BJ (cell line): ENCODE data around the gene SLC43A1. TPM values are rescaled to one million over a fixed set of nuclear protein-coding genes. Genes with fewer than 3 reads are reported as not detected.
"Not testable (repeated sequence)": the region's sequence is repeated elsewhere in the genome, so short reads cannot be mapped to it uniquely, and the experiment has no call there.

Source experiments
- CTCF ChIA-PET: fragments of 350-600 bp; formaldehyde crosslinking; extraction: SDS; loops from one replicate; lab custom pipeline; 2021; ENCODE audit warnings: antibody characterized with exemption, inconsistent platforms; lab: Yijun Ruan, JAX
- POLR2A ChIA-PET: fragments of 300-600 bp; sonication (Branson Sonifier 250); formaldehyde crosslinking; extraction: SDS; loops from one replicate; lab custom pipeline; 2021; ENCODE audit warnings: antibody characterized with exemption; lab: Charles Lee
- DNase-seq: peaks from one replicate; pipeline ENCODE4 v3.0.0-alpha.2; 2011; ENCODE audit warnings: low read depth
- H3K27me3 ChIP-seq: 2 replicates; pipeline ENCODE4 v1.6.0; 2011; ENCODE audit warnings: low read length; ENCODE audit not compliant: control insufficient read depth, insufficient read depth
- H3K36me3 ChIP-seq: 2 replicates; pipeline ENCODE4 v1.5.1; 2011; ENCODE audit warnings: low read length; ENCODE audit not compliant: control insufficient read depth, insufficient read depth
- H3K4me3 ChIP-seq: 2 replicates; pipeline ENCODE4 v1.5.1; 2011; ENCODE audit warnings: low read depth, mild to moderate bottlenecking, control low read depth, low read length
- CTCF ChIP-seq: IDR thresholded peaks from 2 replicates; pipeline ENCODE4 v1.5.1; 2011; ENCODE audit warnings: low read depth, mild to moderate bottlenecking, control low read depth, inconsistent platforms, low read length, moderate library complexity; ENCODE audit not compliant: insufficient read depth
- polyA plus RNA-seq: library from polyadenylated mRNA; depleted of rRNA; stranded (reverse); fragments of >200 nt; gene quantifications from 2 replicates; pipeline ENCODE4 v1.2.3, GENCODE V29; 2011

SLC43A1 gene
- polyA plus RNA-seq, 1 experiment: 23.4 TPM

DNA sequence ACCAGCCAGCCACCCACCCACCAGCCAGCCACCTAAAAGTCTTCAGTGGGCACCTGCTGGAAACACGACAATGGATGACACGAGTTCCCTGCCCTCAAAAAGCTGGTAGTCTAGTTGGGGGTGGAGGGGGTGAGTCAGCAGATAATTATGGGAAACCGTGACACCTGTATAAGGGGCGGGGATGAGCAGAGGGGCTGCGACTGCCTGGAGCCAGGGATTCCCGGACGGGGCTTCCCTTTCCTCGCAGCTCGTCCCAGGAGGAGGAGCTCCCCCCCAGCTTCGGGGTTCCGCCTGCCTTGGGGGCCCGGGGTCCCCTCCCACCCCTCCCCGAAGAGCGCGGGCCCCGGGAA, 57.5 kb downstream of the SLC43A1 start:
- TF ChIP-seq CTCF: no peak
- DNase-seq: no peak
- Histone ChIP-seq H3K36me3 (no peaks in the 10 kb centered on the region), H3K27me3 (peaks cover 29% of the 10 kb centered on the region), H3K4me3 (peak overlapping the region; percentile 33)
- POLR2A ChIA-PET: interaction anchor here (0.8 kb wide), 1 partner anchor 197 kb away, joined by 3 read pairs; no protein-coding TSS in a partner anchor
- CTCF ChIA-PET: interaction anchor here (0.6 to 12.8 kb wide), 59 partner anchors 9 to 1075 kb away, joined by 3 to 188 read pairs (median 5); partner anchors contain the start of genes P2RX3, SERPING1, SLC43A1 and TIMM10

DNA sequence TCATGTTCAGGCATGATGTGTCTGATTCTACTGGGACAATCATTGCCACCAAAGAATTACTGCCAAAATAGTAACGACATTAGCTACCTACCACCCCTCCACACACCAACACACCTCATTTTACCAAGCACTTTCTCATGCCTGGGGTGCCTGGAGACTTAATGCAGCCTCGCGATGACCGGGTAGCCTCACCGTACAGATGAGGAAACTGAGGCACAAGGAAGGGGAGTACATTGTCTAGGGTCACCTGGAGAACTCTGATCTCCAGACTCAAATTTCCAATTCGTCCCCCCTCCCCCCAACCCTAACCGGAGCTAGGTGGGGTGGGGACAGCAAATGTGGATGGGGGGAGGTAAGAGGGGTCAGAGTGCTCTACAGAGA, 57.9 kb downstream of the SLC43A1 start:
- Histone ChIP-seq H3K4me3 (no peak overlapping the region), H3K27me3 (peaks cover 27% of the 10 kb centered on the region), H3K36me3 (no peaks in the 10 kb centered on the region)
- no peak for DNase-seq
- no peak for TF ChIP-seq CTCF
- CTCF ChIA-PET: interaction anchor here (0.6 to 12.8 kb wide), 53 partner anchors 9 to 1075 kb away, joined by 3 to 188 read pairs (median 5); partner anchors contain the start of genes P2RX3, SERPING1, SLC43A1 and TIMM10
- POLR2A ChIA-PET: interaction anchor here (0.8 kb wide), 1 partner anchor 197 kb away, joined by 3 read pairs; no protein-coding TSS in a partner anchor

- peaks cover 27% of the 10 kb centered on the region for H3K27me3 ChIP-seq
Measured at GRCh38 chr11:57456960-57457642, 58.4 kb downstream of the SLC43A1 start.

GRCh38 chr11:57453543-57454177, 61.8 kb downstream of the SLC43A1 start:
- no peaks in the 10 kb centered on the region for H3K36me3 ChIP-seq
- TF ChIP-seq CTCF: no peak
- POLR2A ChIA-PET: no interaction called here
- H3K27me3 ChIP-seq: peaks cover 11% of the 10 kb centered on the region
- no peak overlapping the region for H3K4me3 ChIP-seq
- DNase-seq: no peak
- CTCF ChIA-PET: interaction anchor here (1.0 to 12.8 kb wide), 4 partner anchors 17 to 73 kb away, joined by 3 to 188 read pairs (median 4); no protein-coding TSS in a partner anchor

More at GRCh38 chr11:57456960-57457642, 58.4 kb downstream of the SLC43A1 start:
- POLR2A ChIA-PET: no interaction called here
- peak; percentile 100 for TF ChIP-seq CTCF
- CTCF ChIA-PET: interaction anchor here (0.6 to 12.8 kb wide), 39 partner anchors 8 to 1076 kb away, joined by 3 to 188 read pairs (median 6); partner anchors contain the start of genes P2RX3, SLC43A1, TIMM10 and UBE2L6
- Histone ChIP-seq H3K4me3 (no peak overlapping the region), H3K36me3 (no peaks in the 10 kb centered on the region)
- DNase-seq: no peak

GRCh38 chr11:57446055-57446454, 69.4 kb downstream of the SLC43A1 start:
- no peak overlapping the region for H3K4me3 ChIP-seq
- H3K27me3 ChIP-seq: peaks cover 2% of the 10 kb centered on the region
- H3K36me3 ChIP-seq: no peaks in the 10 kb centered on the region
- ChIA-PET POLR2A (no interaction called here), CTCF (interaction anchor here (1.0 to 2.1 kb wide), 3 partner anchors 11 to 31 kb away, joined by 3 to 9 read pairs (median 4); no protein-coding TSS in a partner anchor)
- no peak for TF ChIP-seq CTCF
- no peak for DNase-seq

GRCh38 chr11:57445122-57445394, 70.4 kb downstream of the SLC43A1 start:
- H3K27me3 ChIP-seq, H3K36me3 ChIP-seq, DNase-seq, H3K4me3 ChIP-seq, CTCF ChIA-PET: not testable (repeated sequence)
- POLR2A ChIA-PET: interaction anchor here (0.7 kb wide), 1 partner anchor 70 kb away, joined by 6 read pairs; no protein-coding TSS in a partner anchor
